ENCODE results near the gene NAV1.

The NAV1 gene

GRCh38 chr1:201551877-201552731 is 13.2 kb downstream of the NAV1 start:
- DNase-seq: no peak

GRCh38 chr1:201552941-201553351 is 14.0 kb downstream of the NAV1 start:
- no peak for DNase-seq

- DNase-seq: no peak
Observed at GRCh38 chr1:201553496-201554189, 14.7 kb downstream of the NAV1 start.

GRCh38 chr1:201554190-201554600 is 15.3 kb downstream of the NAV1 start:
- no peak for DNase-seq

GRCh38 chr1:201554789-201555592 is 16.1 kb downstream of the NAV1 start:
- no peak for DNase-seq

GRCh38 chr1:201555593-201555945 is 16.6 kb downstream of the NAV1 start:
- no peak for DNase-seq

- no peak for DNase-seq
Observed at GRCh38 chr1:201556841-201557571, 18.1 kb downstream of the NAV1 start.

- no peak for DNase-seq
Observed at GRCh38 chr1:201557572-201557958, 18.6 kb downstream of the NAV1 start.

- peak; percentile 59 for DNase-seq
Observed at GRCh38 chr1:201559679-201560162, 20.8 kb downstream of the NAV1 start.

- DNase-seq: no peak
Observed at GRCh38 chr1:201560328-201561194, 21.6 kb downstream of the NAV1 start.

GRCh38 chr1:201561195-201561564 is 22.3 kb downstream of the NAV1 start:
- no peak for DNase-seq

GRCh38 chr1:201561601-201562000 is 22.7 kb downstream of the NAV1 start:
- DNase-seq: no peak

- DNase-seq: no peak
Observed at GRCh38 chr1:201562257-201562656, 23.3 kb downstream of the NAV1 start.

- no peak for DNase-seq
Observed at GRCh38 chr1:201562659-201563405, 23.9 kb downstream of the NAV1 start.

GRCh38 chr1:201563406-201563780 is 24.5 kb downstream of the NAV1 start:
- no peak for DNase-seq

- DNase-seq: no peak
Observed at GRCh38 chr1:201563941-201564340, 25.0 kb downstream of the NAV1 start.

GRCh38 chr1:201565024-201565730 is 26.2 kb downstream of the NAV1 start:
- no peak for DNase-seq

- DNase-seq: no peak
Observed at GRCh38 chr1:201565771-201566528, 27.0 kb downstream of the NAV1 start.

GRCh38 chr1:201566529-201566823 is 27.5 kb downstream of the NAV1 start:
- no peak for DNase-seq
